Stimulated activated naive CD4-positive, alpha-beta T cell (primary cell): ENCODE data around the gene COASY.
"Not testable (repeated sequence)": the region's sequence is repeated elsewhere in the genome, so short reads cannot be mapped to it uniquely, and the experiment has no call there.

Source experiments
- DNase-seq, 6 experiments: peaks; one replicate each; lab custom pipeline; 2025; lab: John Stamatoyannopoulos, UW

The COASY gene

GRCh38 chr17:42553161-42553818, 8.7 kb upstream of the COASY start:
- peak in 1 of 6 experiments; percentile 7 for DNase-seq

- peak in 1 of 6 experiments; percentile 44 for DNase-seq
Observed at GRCh38 chr17:42553866-42554249, 8.1 kb upstream of the COASY start.

- DNase-seq, result peak; percentile 53 to 70 (median 64)
Observed at GRCh38 chr17:42554250-42555121, 7.5 kb upstream of the COASY start.

- no peak for DNase-seq
Observed at GRCh38 chr17:42555122-42555622, 6.8 kb upstream of the COASY start.

- not testable (repeated sequence) for DNase-seq
Observed at GRCh38 chr17:42555961-42556617, 5.9 kb upstream of the COASY start.

- no peak for DNase-seq
Observed at GRCh38 chr17:42559075-42559474, 2.9 kb upstream of the COASY start.

- DNase-seq, result no peak
Observed at GRCh38 chr17:42560246-42560645, 1.7 kb upstream of the COASY start.

GRCh38 chr17:42562388-42563142, 617 bp downstream of the COASY start:
- no peak for DNase-seq

GRCh38 chr17:42563143-42563509, 1.2 kb downstream of the COASY start:
- no peak for DNase-seq

GRCh38 chr17:42563543-42563942, 1.6 kb downstream of the COASY start:
- DNase-seq, result peak in 1 of 6 experiments; percentile 8

- no peak for DNase-seq
Observed at GRCh38 chr17:42563950-42564349, 2.0 kb downstream of the COASY start.

GRCh38 chr17:42564815-42565522, 3.0 kb downstream of the COASY start:
- DNase-seq, result no peak

- no peak for DNase-seq
Observed at GRCh38 chr17:42565523-42566214, 3.7 kb downstream of the COASY start.

GRCh38 chr17:42566215-42566882, 4.4 kb downstream of the COASY start:
- DNase-seq, result no peak

GRCh38 chr17:42566883-42567573, 5.1 kb downstream of the COASY start, which contains the start of gene MLX:
Gene MLX (plus strand): TSS chr17:42567100. CDS start chr17:42567125, 25 bp downstream.
- DNase-seq, result peak; percentile 80 to 92 (median 90)

- DNase-seq, result no peak
Observed at GRCh38 chr17:42568341-42569111, 6.6 kb downstream of the COASY start.

GRCh38 chr17:42571435-42572225, 9.7 kb downstream of the COASY start:
- DNase-seq, result no peak

GRCh38 chr17:42573095-42573494, 11.1 kb downstream of the COASY start:
- DNase-seq, result no peak
